Left ventricle myocardium inferior (tissue), 1 donor: ENCODE measurements around the gene PTPN23. TPM values are rescaled to one million over a fixed set of nuclear protein-coding genes. Genes with fewer than 3 reads are reported as not detected.

Source experiments
- DNase-seq: peaks from one replicate; pipeline ENCODE4 v3.0.0-alpha.2; 2020
- H3K27ac ChIP-seq: fragments of 200-600 bp; replicated peaks from 2 replicates; pipeline ENCODE4 v1.8.0; 2021
- H3K27me3 ChIP-seq: fragments of 200-600 bp; 2 replicates; pipeline ENCODE4 v1.8.0; 2021; ENCODE audit warnings: low read depth
- H3K36me3 ChIP-seq: fragments of 200-600 bp; 2 replicates; pipeline ENCODE4 v1.8.0; 2021
- H3K4me1 ChIP-seq: fragments of 200-600 bp; 2 replicates; pipeline ENCODE4 v1.8.0; 2021
- H3K4me3 ChIP-seq: fragments of 200-600 bp; 2 replicates; pipeline ENCODE4 v1.8.0; 2021; ENCODE audit warnings: mild to moderate bottlenecking, moderate library complexity
- H3K9me3 ChIP-seq: fragments of 200-600 bp; replicated peaks from 2 replicates; pipeline ENCODE4 v1.8.0; 2021
- CTCF ChIP-seq: fragments of 200-600 bp; IDR thresholded peaks from 2 replicates; pipeline ENCODE4 v1.8.0; 2021; ENCODE audit warnings: antibody characterized with exemption, mild to moderate bottlenecking, borderline replicate concordance
- intact Hi-C: fragments of 100-400 bp; cut with micrococcal nuclease; formaldehyde crosslinking; loops from one replicate; pipeline ENCODE4 v1.11.0; 2022
- total RNA-seq: library from RNA; stranded (reverse); fragmentation: NEBNext Ultra II Directional; extraction: Animal tissue kit (Norgen Biotek cat#: 25700); gene quantifications from one replicate; pipeline ENCODE4 v1.2.1, GENCODE V29; 2021
- donor health status: DM: no; HTN: yes; CAD: no; lungs with severe emphysema.

Gene PTPN23
- total RNA-seq, 1 donor from 2014 or later, result 20.0 TPM

GRCh38 chr3:47399531-47400270 lies 18.9 kb downstream of the PTPN23 start:
- Histone ChIP-seq H3K4me3 (no peak overlapping the region), H3K27me3 (no peaks in the 10 kb centered on the region), H3K9me3 (no peaks in the 10 kb centered on the region), H3K27ac (no peak overlapping the region), H3K36me3 (peaks cover 40% of the 10 kb centered on the region), H3K4me1 (peaks cover 18% of the 10 kb centered on the region)
- TF ChIP-seq CTCF, result no peak
- intact Hi-C loops, result no loop called here
- DNase-seq, result no peak

GRCh38 chr3:47404431-47404876 lies 23.6 kb downstream of the PTPN23 start:
- peaks cover 62% of the 10 kb centered on the region for H3K36me3 ChIP-seq
- DNase-seq, result no peak

GRCh38 chr3:47404955-47405790 lies 24.4 kb downstream of the PTPN23 start:
- Histone ChIP-seq H3K27me3 (no peaks in the 10 kb centered on the region), H3K27ac (peak overlapping the region; percentile 75), H3K4me1 (peaks cover 25% of the 10 kb centered on the region), H3K9me3 (no peaks in the 10 kb centered on the region), H3K36me3 (peaks cover 63% of the 10 kb centered on the region), H3K4me3 (no peak overlapping the region)
- no peak for TF ChIP-seq CTCF
- intact Hi-C loops, result no loop called here
- DNase-seq, result peak; percentile 52

More at GRCh38 chr3:47404431-47404876, 23.6 kb downstream of the PTPN23 start:
- intact Hi-C loops, result no loop called here
- Histone ChIP-seq H3K4me1 (peaks cover 25% of the 10 kb centered on the region), H3K27me3 (no peaks in the 10 kb centered on the region), H3K27ac (peak overlapping the region; percentile 75), H3K4me3 (no peak overlapping the region), H3K9me3 (no peaks in the 10 kb centered on the region)
- TF ChIP-seq CTCF, result no peak

GRCh38 chr3:47405820-47406761 lies 25.3 kb downstream of the PTPN23 start:
- Histone ChIP-seq H3K9me3 (no peaks in the 10 kb centered on the region), H3K27me3 (no peaks in the 10 kb centered on the region), H3K27ac (peak overlapping the region; percentile 75), H3K4me1 (peaks cover 25% of the 10 kb centered on the region), H3K4me3 (no peak overlapping the region), H3K36me3 (peaks cover 60% of the 10 kb centered on the region)
- no peak for TF ChIP-seq CTCF
- intact Hi-C loops, result no loop called here
- no peak for DNase-seq

GRCh38 chr3:47406762-47407149 lies 25.9 kb downstream of the PTPN23 start:
- H3K27ac ChIP-seq, result no peak overlapping the region
- H3K36me3 ChIP-seq, result peaks cover 60% of the 10 kb centered on the region
- DNase-seq, result no peak
- peaks cover 25% of the 10 kb centered on the region for H3K4me1 ChIP-seq
- no peaks in the 10 kb centered on the region for H3K27me3 ChIP-seq
- TF ChIP-seq CTCF, result no peak
- no peak overlapping the region for H3K4me3 ChIP-seq
- no peaks in the 10 kb centered on the region for H3K9me3 ChIP-seq
- intact Hi-C loops, result no loop called here
